EL (cell line): ENCODE data around the gene TMEM219.
"Not testable (repeated sequence)": the region's sequence is repeated elsewhere in the genome, so short reads cannot be mapped to it uniquely, and the experiment has no call there.

Experiments used
- DNase-seq: peaks from one replicate; pipeline ENCODE4 v3.0.0-alpha.2; 2016

TMEM219 gene

GRCh38 chr16:29951625-29952365 is 10.1 kb upstream of the TMEM219 start:
- no peak for DNase-seq

GRCh38 chr16:29958756-29959155 is 3.1 kb upstream of the TMEM219 start:
- DNase-seq = no peak

GRCh38 chr16:29959293-29959692 is 2.6 kb upstream of the TMEM219 start:
- no peak for DNase-seq

GRCh38 chr16:29959821-29960220 is 2.1 kb upstream of the TMEM219 start:
- DNase-seq = not testable (repeated sequence)

GRCh38 chr16:29961127-29961478 is 776 bp upstream of the TMEM219 start:
- no peak for DNase-seq

- peak; percentile 48 for DNase-seq
Observed at GRCh38 chr16:29962344-29962994, 590 bp downstream of the TMEM219 start.

GRCh38 chr16:29963021-29963743 is 1.3 kb downstream of the TMEM219 start:
- no peak for DNase-seq

- no peak for DNase-seq
Observed at GRCh38 chr16:29968205-29968604, 6.3 kb downstream of the TMEM219 start.

- DNase-seq = no peak
Observed at GRCh38 chr16:29971304-29971703, 9.4 kb downstream of the TMEM219 start.

- DNase-seq = no peak
Observed at GRCh38 chr16:29972500-29972899, 10.6 kb downstream of the TMEM219 start.

GRCh38 chr16:29972992-29973383 is 11.1 kb downstream of the TMEM219 start:
- no peak for DNase-seq

GRCh38 chr16:29973384-29974246 is 11.7 kb downstream of the TMEM219 start, which contains the start of gene TAOK2:
Gene TAOK2, plus strand, starts transcription at chr16:29973868. Its CDS starts 3,905 bp downstream, at chr16:29977773.
- peak; percentile 99 for DNase-seq

GRCh38 chr16:29974291-29975133 is 12.6 kb downstream of the TMEM219 start:
- DNase-seq = peak; percentile 18

GRCh38 chr16:29975134-29975538 is 13.3 kb downstream of the TMEM219 start:
- DNase-seq = no peak

- no peak for DNase-seq
Observed at GRCh38 chr16:29975811-29976511, 14.1 kb downstream of the TMEM219 start.

GRCh38 chr16:29977063-29977825 is 15.4 kb downstream of the TMEM219 start:
- no peak for DNase-seq

GRCh38 chr16:29978081-29978480 is 16.2 kb downstream of the TMEM219 start:
- DNase-seq = no peak

GRCh38 chr16:29978564-29979270 is 16.8 kb downstream of the TMEM219 start:
- DNase-seq = no peak

- no peak for DNase-seq
Observed at GRCh38 chr16:29982560-29983419, 20.9 kb downstream of the TMEM219 start.
